NCI-H2107 treated with DMSO at 0.1 percent for 48 hours (cell line): ENCODE data around the gene MEGF11.
"Not testable (repeated sequence)": the region's sequence is repeated elsewhere in the genome, so short reads cannot be mapped to it uniquely, and the experiment has no call there.

Source experiments
- DNase-seq: peaks from one replicate; lab custom pipeline; 2025; ENCODE audit not compliant: unreplicated experiment; lab: John Stamatoyannopoulos, UW

MEGF11 gene

GRCh38 chr15:66276546-66276945 is 23.0 kb upstream of the MEGF11 start:
- no peak for DNase-seq

- DNase-seq = no peak
Observed at GRCh38 chr15:66275352-66275751, 21.8 kb upstream of the MEGF11 start.

GRCh38 chr15:66270932-66271331 is 17.4 kb upstream of the MEGF11 start:
- DNase-seq = no peak

GRCh38 chr15:66269326-66270090 is 16.0 kb upstream of the MEGF11 start:
- DNase-seq = no peak

GRCh38 chr15:66264859-66265513 is 11.4 kb upstream of the MEGF11 start:
- no peak for DNase-seq

- not testable (repeated sequence) for DNase-seq
Observed at GRCh38 chr15:66262837-66263236, 9.3 kb upstream of the MEGF11 start.

- DNase-seq = no peak
Observed at GRCh38 chr15:66261056-66261455, 7.5 kb upstream of the MEGF11 start.

GRCh38 chr15:66256692-66257091 is 3.1 kb upstream of the MEGF11 start:
- no peak for DNase-seq

- no peak for DNase-seq
Observed at GRCh38 chr15:66254951-66255676, 1.6 kb upstream of the MEGF11 start.

GRCh38 chr15:66254089-66254950 is 770 bp upstream of the MEGF11 start:
- no peak for DNase-seq

GRCh38 chr15:66252685-66253417 is 699 bp downstream of the MEGF11 start:
- DNase-seq = no peak

- DNase-seq = no peak
Observed at GRCh38 chr15:66251790-66252684, 1.5 kb downstream of the MEGF11 start.

- no peak for DNase-seq
Observed at GRCh38 chr15:66251065-66251789, 2.3 kb downstream of the MEGF11 start.

GRCh38 chr15:66249605-66250174 is 3.9 kb downstream of the MEGF11 start:
- no peak for DNase-seq

GRCh38 chr15:66246937-66247336 is 6.6 kb downstream of the MEGF11 start:
- DNase-seq = no peak

GRCh38 chr15:66245832-66246231 is 7.7 kb downstream of the MEGF11 start:
- not testable (repeated sequence) for DNase-seq

GRCh38 chr15:66241908-66242285 is 11.7 kb downstream of the MEGF11 start:
- DNase-seq = no peak
